B cell (primary cell): ENCODE data around the gene HTRA1. TPM values are rescaled to one million over a fixed set of nuclear protein-coding genes. Genes with fewer than 3 reads are reported as not detected.

Experiments used
- ATAC-seq: fragments of 200-7000 bp; cut with Tn5 transposase; one replicate; pipeline ENCODE4 v1.10.0; 2021; ENCODE audit warnings: low read depth, mild to moderate bottlenecking, moderate number of reproducible peaks, moderate library complexity
- CTCF ChIA-PET: fragments of 350-600 bp; sonication (Branson Sonifier 250); formaldehyde crosslinking; loops from one replicate; lab custom pipeline; 2021; ENCODE audit warnings: antibody characterized with exemption, inconsistent platforms; lab: Charles Lee
- POLR2A ChIA-PET: fragments of 350-600 bp; sonication (Branson Sonifier 250); formaldehyde crosslinking; loops from one replicate; lab custom pipeline; 2021; ENCODE audit warnings: antibody characterized with exemption; lab: Charles Lee
- DNase-seq: peaks from one replicate; pipeline ENCODE4 v3.0.0; 2013
- H2AFZ ChIP-seq: 2 replicates; pipeline ENCODE4 v1.6.1; 2012; ENCODE audit warnings: mild to moderate bottlenecking, low read depth, low read length; ENCODE audit not compliant: insufficient read depth, poor library complexity, severe bottlenecking
- H3K27ac ChIP-seq, 2 donors: 1 replicate in 1 of 2; 2 replicates in 1 of 2; pipeline ENCODE4 v1.5.1; 2012 to 2013; ENCODE audit warnings: low read length in 2 of 2, mild to moderate bottlenecking in 2 of 2, moderate library complexity in 1 of 2
- H3K27me3 ChIP-seq, 4 experiments: fragments of 200-600 bp in 1 of 4; sonication (generic) in 1 of 4; replicated peaks in 1 of 4; 1 replicate in 2 of 4; 2 replicates in 2 of 4; pipeline versions ENCODE4 v1.6.1 to v1.7.0; 2013 to 2016; ENCODE audit warnings: low read length in 3 of 4, mild to moderate bottlenecking in 2 of 4, mixed read lengths in 1 of 4, moderate library complexity in 1 of 4; ENCODE audit not compliant: insufficient read depth in 4 of 4, control insufficient read depth in 3 of 4; ENCODE audit errors: control extremely low read depth in 1 of 4
- H3K36me3 ChIP-seq, 2 experiments: replicated peaks in 1 of 2; 1 replicate in 1 of 2; 2 replicates in 1 of 2; pipeline versions ENCODE4 v1.6.1 to v1.7.1; 2013; ENCODE audit warnings: low read length in 1 of 2; ENCODE audit not compliant: insufficient read depth in 2 of 2, control insufficient read depth in 1 of 2; ENCODE audit errors: control extremely low read depth in 1 of 2, extremely low read depth in 1 of 2
- H3K4me1 ChIP-seq, 2 donors: fragments of 200-600 bp in 1 of 2; sonication (generic) in 1 of 2; 1 replicate in 1 of 2; 2 replicates in 1 of 2; pipeline versions ENCODE4 v1.5.1 to v1.6.1; 2013 to 2017; ENCODE audit warnings: low read length in 2 of 2; ENCODE audit not compliant: control insufficient read depth in 2 of 2, insufficient read depth in 2 of 2
- H3K4me2 ChIP-seq: replicated peaks from 2 replicates; pipeline ENCODE3; 2012; ENCODE audit warnings: mild to moderate bottlenecking, low read depth, low read length; ENCODE audit not compliant: poor library complexity, severe bottlenecking
- H3K4me3 ChIP-seq, 5 experiments: fragments of 200-600 bp in 1 of 5; sonication (generic) in 1 of 5; 1 replicate in 3 of 5; 2 replicates in 2 of 5; pipeline versions ENCODE4 v1.5.1 to v1.7.0; 2011 to 2016; ENCODE audit warnings: low read length in 4 of 5, mild to moderate bottlenecking in 4 of 5, low read depth in 2 of 5, control low read depth in 1 of 5, moderate library complexity in 1 of 5; ENCODE audit not compliant: insufficient read depth in 1 of 5; ENCODE audit errors: control extremely low read depth in 1 of 5, extremely low read depth in 1 of 5
- H3K79me2 ChIP-seq: fragments of 200-600 bp; sonication (generic); one replicate; pipeline ENCODE4 v1.6.0; 2016; ENCODE audit warnings: low read length; ENCODE audit not compliant: control insufficient read depth, insufficient read depth
- H3K9ac ChIP-seq: fragments of 200-600 bp; sonication (generic); 2 replicates; pipeline ENCODE4 v1.6.1; 2017; ENCODE audit warnings: mild to moderate bottlenecking, low read length, moderate library complexity
- H3K9me3 ChIP-seq, 3 donors: one replicate each; pipeline versions ENCODE4 v1.6.1 to v1.7.1; 2013; ENCODE audit warnings: low read length in 2 of 3; ENCODE audit not compliant: control insufficient read depth in 2 of 3, insufficient read depth in 1 of 3; ENCODE audit errors: control extremely low read depth in 1 of 3
- H4K20me1 ChIP-seq: 2 replicates; pipeline ENCODE4 v1.6.0; 2012; ENCODE audit warnings: mild to moderate bottlenecking, low read length; ENCODE audit not compliant: insufficient read depth, control insufficient read depth, poor library complexity, severe bottlenecking
- H3K27ac Mint-ChIP-seq: one replicate; pipeline ENCODE4 v1.8.0; 2021; ENCODE audit warnings: mixed read lengths
- H3K27me3 Mint-ChIP-seq: one replicate; pipeline ENCODE4 v1.8.0; 2021; ENCODE audit warnings: mixed read lengths
- H3K4me1 Mint-ChIP-seq: one replicate; pipeline ENCODE4 v1.8.0; 2021; ENCODE audit warnings: mixed read lengths
- H3K4me3 Mint-ChIP-seq: one replicate; pipeline ENCODE4 v1.8.0; 2021; ENCODE audit warnings: mixed read lengths
- H3K9me3 Mint-ChIP-seq: one replicate; pipeline ENCODE4 v1.8.0; 2022; ENCODE audit warnings: mixed read lengths; ENCODE audit not compliant: insufficient read depth
- CTCF ChIP-seq: fragments of 200-600 bp; IDR thresholded peaks from one replicate; pipeline ENCODE4 v1.8.0; 2022; ENCODE audit warnings: antibody characterized with exemption, mild to moderate bottlenecking
- EZH2 ChIP-seq: IDR thresholded peaks from 2 replicates; pipeline ENCODE4 v1.6.1; 2012; ENCODE audit warnings: borderline replicate concordance, low read depth, mild to moderate bottlenecking, moderate library complexity, low read length; ENCODE audit not compliant: insufficient read depth, poor library complexity, severe bottlenecking
- WGBS: methylation state at CpG from one replicate; pipeline ENCODE4 v1.1.5; 2013; ENCODE audit warnings: missing lambda C conversion rate; ENCODE audit not compliant: insufficient coverage; 5-methylcytosine and 5-hydroxymethylcytosine counted together
- intact Hi-C: fragments of 100-400 bp; cut with micrococcal nuclease; formaldehyde crosslinking; loops from one replicate; pipeline ENCODE4 v1.10.0; 2022
- polyA plus RNA-seq: library from polyadenylated mRNA; depleted of rRNA; stranded (reverse); fragments of >200 nt; gene quantifications from 2 replicates; pipeline ENCODE4 v1.2.3, GENCODE V29; 2012
- total RNA-seq, 2 donors: library from RNA; stranded (reverse); fragments of 120-200 nt in 1 of 2; gene quantifications; 1 replicate in 1 of 2; 2 replicates in 1 of 2; pipeline versions ENCODE4 v1.2.3 to v1.2.4, GENCODE V29; 2013 to 2022

HTRA1 gene
- total and polyA plus RNA-seq, 2 donors (not counting 1 experiment from before 2014, with no cell fraction given): not detected

DNA sequence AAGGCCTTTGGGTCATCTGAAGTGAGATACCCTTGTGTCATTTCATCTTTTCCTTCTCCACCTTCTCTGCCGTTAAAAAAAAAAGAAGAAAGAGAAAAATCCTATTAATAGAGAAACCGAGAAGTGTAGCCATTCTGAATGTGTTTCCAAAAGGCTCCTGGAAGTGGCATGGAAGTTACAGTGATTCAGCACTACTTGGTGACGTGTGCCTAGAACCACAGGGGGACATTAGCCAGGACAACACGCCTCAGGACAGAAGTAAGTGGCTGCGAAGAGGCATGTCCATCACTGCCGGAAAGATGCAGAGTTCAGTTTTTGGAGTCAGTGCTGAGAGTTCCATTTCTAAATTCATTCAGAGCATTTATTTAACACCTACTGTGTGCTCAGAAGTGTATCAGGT, 6.3 kb downstream of the HTRA1 start:
- CTCF ChIA-PET: interaction anchor here (0.6 kb wide), 1 partner anchor 573 kb away, joined by 3 read pairs; no protein-coding TSS in a partner anchor
- no peaks in the 10 kb centered on the region for H3K79me2 ChIP-seq
- POLR2A ChIA-PET: no interaction called here

More for the DNA sequence above, 6.3 kb downstream of the HTRA1 start:
- Mint-ChIP-seq H3K27ac (no peak overlapping the region), H3K4me1 (peaks cover 6% of the 10 kb centered on the region), H3K4me3 (no peak overlapping the region), H3K27me3 (peaks cover 48% of the 10 kb centered on the region), H3K9me3 (no peaks in the 10 kb centered on the region)
- WGBS: 75% methylated on average over 4 of the region's 6 CpGs
- H3K4me3 ChIP-seq: no peak overlapping the region
- H3K36me3 ChIP-seq: no peaks in the 10 kb centered on the region
- DNase-seq (no peak), ATAC-seq (no peak)
- H3K9me3 ChIP-seq: no peaks in the 10 kb centered on the region
- intact Hi-C loops: no loop called here
- TF ChIP-seq CTCF (no peak), EZH2 (no peak)
- H3K27ac ChIP-seq: no peak overlapping the region
- no peak overlapping the region for H2AFZ ChIP-seq
- H3K4me1 ChIP-seq: peaks cover under 1% of the 10 kb centered on the region in 2 donors
- H3K4me2 ChIP-seq: no peak overlapping the region
- no peaks in the 10 kb centered on the region for H4K20me1 ChIP-seq
- peaks cover 0 to 21% (median 2%) of the 10 kb centered on the region in 4 experiments for H3K27me3 ChIP-seq
- no peak overlapping the region for H3K9ac ChIP-seq
